H9 (cell line): ENCODE measurements around the gene PLCD3. TPM values are rescaled to one million over a fixed set of nuclear protein-coding genes. Genes with fewer than 3 reads are reported as not detected.

ENCODE experiments used
- DNase-seq: peaks from one replicate; pipeline ENCODE4 v3.0.0-alpha.2; 2017
- H2AFZ ChIP-seq: one replicate; pipeline ENCODE4 v1.6.1; 2013; ENCODE audit warnings: mild to moderate bottlenecking, low read length, control low read depth, moderate library complexity
- H2AK5ac ChIP-seq: 2 replicates; pipeline ENCODE4 v1.6.1; 2013; ENCODE audit warnings: low read length, control low read depth, mixed read lengths; ENCODE audit not compliant: insufficient read length
- H2BK120ac ChIP-seq: one replicate; pipeline ENCODE4 v1.6.1; 2013; ENCODE audit warnings: low read depth, mild to moderate bottlenecking, low read length, control low read depth, inconsistent platforms; ENCODE audit not compliant: poor library complexity, severe bottlenecking
- H2BK12ac ChIP-seq: 2 replicates; pipeline ENCODE4 v1.6.1; 2013; ENCODE audit warnings: low read length, control low read depth, mixed read lengths, low read depth; ENCODE audit not compliant: insufficient read length
- H2BK15ac ChIP-seq: 2 replicates; pipeline ENCODE4 v1.6.1; 2013; ENCODE audit warnings: low read depth, low read length, control low read depth
- H2BK20ac ChIP-seq: one replicate; pipeline ENCODE4 v1.6.1; 2013; ENCODE audit warnings: low read depth, mild to moderate bottlenecking, low read length, control low read depth, inconsistent platforms; ENCODE audit not compliant: poor library complexity, severe bottlenecking
- H2BK5ac ChIP-seq: 2 replicates; pipeline ENCODE4 v1.6.1; 2013; ENCODE audit warnings: low read length, control low read depth, mixed read lengths; ENCODE audit not compliant: insufficient read length
- H3K14ac ChIP-seq: 2 replicates; pipeline ENCODE4 v1.6.1; 2013; ENCODE audit warnings: low read length, control low read depth; ENCODE audit not compliant: insufficient read depth
- H3K18ac ChIP-seq: 2 replicates; pipeline ENCODE4 v1.6.1; 2013; ENCODE audit warnings: low read depth, mild to moderate bottlenecking, mixed read lengths, low read length, control low read depth; ENCODE audit not compliant: insufficient read length
- H3K23ac ChIP-seq: 2 replicates; pipeline ENCODE4 v1.6.1; 2013; ENCODE audit warnings: low read length, control low read depth, mixed read lengths, low read depth; ENCODE audit not compliant: insufficient read length
- H3K23me2 ChIP-seq: 2 replicates; pipeline ENCODE4 v1.6.1; 2013; ENCODE audit warnings: low read depth, mild to moderate bottlenecking, mixed read lengths, low read length, control low read depth; ENCODE audit not compliant: insufficient read length, poor library complexity, severe bottlenecking
- H3K27ac ChIP-seq: 2 replicates; pipeline ENCODE4 v1.5.1; 2013; ENCODE audit warnings: low read length, control low read depth, mixed read lengths, low read depth; ENCODE audit not compliant: insufficient read length
- H3K27me3 ChIP-seq: 2 replicates; pipeline ENCODE4 v1.6.1; 2013; ENCODE audit warnings: low read length, control low read depth, inconsistent platforms; ENCODE audit not compliant: insufficient read depth
- H3K4ac ChIP-seq: 2 replicates; pipeline ENCODE4 v1.6.1; 2013; ENCODE audit warnings: low read depth, mild to moderate bottlenecking, control low read depth, inconsistent platforms, low read length, moderate library complexity
- H3K4me1 ChIP-seq: 2 replicates; pipeline ENCODE4 v1.6.1; 2013; ENCODE audit warnings: low read length, control low read depth, inconsistent platforms; ENCODE audit not compliant: insufficient read depth
- H3K4me2 ChIP-seq: 2 replicates; pipeline ENCODE4 v1.6.1; 2013; ENCODE audit warnings: low read length, control low read depth, mixed read lengths; ENCODE audit not compliant: insufficient read length, insufficient read depth
- H3K56ac ChIP-seq: 2 replicates; pipeline ENCODE4 v1.6.1; 2013; ENCODE audit warnings: low read depth, mild to moderate bottlenecking, mixed read lengths, low read length, control low read depth; ENCODE audit not compliant: insufficient read length
- H3K79me1 ChIP-seq: 2 replicates; pipeline ENCODE4 v1.6.1; 2013; ENCODE audit warnings: low read depth, mild to moderate bottlenecking, moderate library complexity, low read length, control low read depth, inconsistent platforms; ENCODE audit not compliant: insufficient read depth, poor library complexity, severe bottlenecking
- H3K79me2 ChIP-seq: 2 replicates; pipeline ENCODE4 v1.6.1; 2013; ENCODE audit warnings: low read length, control low read depth, inconsistent platforms; ENCODE audit not compliant: insufficient read depth
- H3K9ac ChIP-seq: 2 replicates; pipeline ENCODE4 v1.6.1; 2013; ENCODE audit warnings: low read length, control low read depth, mixed read lengths; ENCODE audit not compliant: insufficient read length; ENCODE audit errors: extremely low read depth
- H3K9me3 ChIP-seq: one replicate; pipeline ENCODE4 v1.6.1; 2013; ENCODE audit warnings: low read depth, low read length, inconsistent platforms; ENCODE audit not compliant: control insufficient read depth
- H3T11ph ChIP-seq: one replicate; pipeline ENCODE4 v1.6.1; 2013; ENCODE audit warnings: mild to moderate bottlenecking, low read length, control low read depth, inconsistent platforms
- H4K20me1 ChIP-seq: one replicate; pipeline ENCODE4 v1.6.1; 2013; ENCODE audit not compliant: control insufficient read depth, insufficient read length, insufficient read depth
- H4K5ac ChIP-seq: 2 replicates; pipeline ENCODE4 v1.6.1; 2013; ENCODE audit warnings: low read depth, mild to moderate bottlenecking, mixed read lengths, low read length, control low read depth; ENCODE audit not compliant: insufficient read length
- H4K8ac ChIP-seq: replicated peaks from 2 replicates; pipeline ENCODE4 v1.6.1; 2013; ENCODE audit warnings: low read length, control low read depth, mixed read lengths, low read depth; ENCODE audit not compliant: insufficient read length
- H4K91ac ChIP-seq: 2 replicates; pipeline ENCODE4 v1.6.1; 2013; ENCODE audit warnings: low read depth, mild to moderate bottlenecking, moderate library complexity, mixed read lengths, low read length, control low read depth; ENCODE audit not compliant: insufficient read length
- H3K27ac Mint-ChIP-seq, 3 experiments: 2 replicates in 2 of 3; 3 replicates in 1 of 3; pipeline ENCODE4 v1.8.0; 2020 to 2021; ENCODE audit warnings: mixed read lengths in 3 of 3, mild to moderate bottlenecking in 1 of 3, moderate library complexity in 1 of 3
- H3K27me3 Mint-ChIP-seq: 2 replicates; pipeline ENCODE4 v1.8.0; 2021; ENCODE audit warnings: low read depth, mild to moderate bottlenecking, moderate library complexity, mixed read lengths
- H3K36me3 Mint-ChIP-seq, 3 experiments: 2 replicates in 2 of 3; 3 replicates in 1 of 3; pipeline ENCODE4 v1.8.0; 2020 to 2021; ENCODE audit warnings: low read depth in 3 of 3, mixed read lengths in 3 of 3; ENCODE audit not compliant: insufficient read depth in 1 of 3
- H3K4me1 Mint-ChIP-seq, 2 experiments: 2 replicates each; pipeline ENCODE4 v1.8.0; 2020; ENCODE audit warnings: mixed read lengths in 2 of 2
- H3K4me3 Mint-ChIP-seq, 2 experiments: 2 replicates in 1 of 2; 3 replicates in 1 of 2; pipeline ENCODE4 v1.8.0; 2020 to 2021; ENCODE audit warnings: mild to moderate bottlenecking in 2 of 2, mixed read lengths in 2 of 2, moderate library complexity in 1 of 2
- H3K9me3 Mint-ChIP-seq, 2 experiments: 2 replicates in 1 of 2; 3 replicates in 1 of 2; pipeline ENCODE4 v1.8.0; 2020; ENCODE audit warnings: mild to moderate bottlenecking in 2 of 2, mixed read lengths in 2 of 2, moderate library complexity in 1 of 2
- CTCF ChIP-seq: fragments of 200-600 bp; sonication (generic); conservative IDR thresholded peaks from 3 replicates; pipeline ENCODE4 v1.8.0; 2021; ENCODE audit warnings: antibody characterized with exemption, mild to moderate bottlenecking
- WGBS: extraction: QIAGEN DNeasy Blood & Tissue Kit; methylation state at CpG from one replicate; pipeline ENCODE4 v1.1.7; 2013; ENCODE audit warnings: missing lambda C conversion rate, low lambda C conversion rate, mixed read lengths; ENCODE audit not compliant: insufficient read length; ENCODE audit errors: extremely low coverage; 5-methylcytosine and 5-hydroxymethylcytosine counted together
- total RNA-seq: library from RNA; stranded (reverse); gene quantifications from 2 replicates; pipeline ENCODE4 v1.2.1, GENCODE V29; 2021

PLCD3 gene
- total RNA-seq, 1 experiment from 2014 or later = 41.6 TPM

- no peaks in the 10 kb centered on the region for H4K20me1 ChIP-seq
- H2AFZ ChIP-seq = no peak within 1 kb of the TSS
- no peak within 1 kb of the TSS for H2BK15ac ChIP-seq
- peak within 1 kb of the TSS; percentile 91 for H3K4me2 ChIP-seq
- H3K4ac ChIP-seq = no peak within 1 kb of the TSS
- peaks cover 22% of the 10 kb centered on the region for H3K23me2 ChIP-seq
- H3K27ac ChIP-seq = peak within 1 kb of the TSS; percentile 92
- H3K9me3 ChIP-seq = no peaks in the 10 kb centered on the region
- peaks cover 2% of the 10 kb centered on the region for H3K27me3 Mint-ChIP-seq
- peak within 1 kb of the TSS; percentile 74 for H2BK120ac ChIP-seq
- H3K23ac ChIP-seq = no peak within 1 kb of the TSS
- peaks cover 4% of the 10 kb centered on the region for H3K79me1 ChIP-seq
- peak within 1 kb of the TSS; percentile 94 for H4K5ac ChIP-seq
- peaks cover 0 to 5% (median 3%) of the 10 kb centered on the region in 3 experiments; a peak in 2 of 7 replicates for H3K36me3 Mint-ChIP-seq
- no peak for TF ChIP-seq CTCF
- no peaks in the 10 kb centered on the region for H3K27me3 ChIP-seq
- H3T11ph ChIP-seq = no peak within 1 kb of the TSS
- H3K9ac ChIP-seq = peak within 1 kb of the TSS; percentile 93
- H3K56ac ChIP-seq = peak within 1 kb of the TSS; percentile 5
- peak within 1 kb of the TSS; percentile 98 to 99 for H3K4me3 Mint-ChIP-seq
- H2AK5ac ChIP-seq = no peak within 1 kb of the TSS
- H3K18ac ChIP-seq = peak within 1 kb of the TSS; percentile 98
- no peaks in the 10 kb centered on the region; the same call in 1 of the 2 replicates for H3K79me2 ChIP-seq
- no peak within 1 kb of the TSS for H4K91ac ChIP-seq
- peak within 1 kb of the TSS; percentile 90 for H3K14ac ChIP-seq
- WGBS = no CpG with 5 or more reads among the region's 58 CpGs
- no peak within 1 kb of the TSS for H2BK12ac ChIP-seq
- peak; percentile 100 for DNase-seq
- peaks cover 34 to 41% of the 10 kb centered on the region in 2 experiments for H3K4me1 Mint-ChIP-seq
- H4K8ac ChIP-seq = no peak within 1 kb of the TSS
- no peaks in the 10 kb centered on the region; a peak in 1 of 5 replicates for H3K9me3 Mint-ChIP-seq
- no peak within 1 kb of the TSS for H2BK20ac ChIP-seq
- H3K27ac Mint-ChIP-seq = peak within 1 kb of the TSS; percentile 99 to 100 (median 100)
- peaks cover 2% of the 10 kb centered on the region; the same call in 1 of the 2 replicates for H3K4me1 ChIP-seq
- peak within 1 kb of the TSS; percentile 91 for H2BK5ac ChIP-seq
These were observed 16.1 kb upstream of the PLCD3 start, which contains the start of gene HEXIM1 for GRCh38 chr17:45148183-45149036. Gene HEXIM1 (plus strand): TSS chr17:45148475. CDS start chr17:45149191, 716 bp downstream.
